Measurements from ENCODE around the gene CRYM.
"Not testable (repeated sequence)": the region's sequence is repeated elsewhere in the genome, so short reads cannot be mapped to it uniquely, and the experiment has no call there.

CRYM gene

DNA sequence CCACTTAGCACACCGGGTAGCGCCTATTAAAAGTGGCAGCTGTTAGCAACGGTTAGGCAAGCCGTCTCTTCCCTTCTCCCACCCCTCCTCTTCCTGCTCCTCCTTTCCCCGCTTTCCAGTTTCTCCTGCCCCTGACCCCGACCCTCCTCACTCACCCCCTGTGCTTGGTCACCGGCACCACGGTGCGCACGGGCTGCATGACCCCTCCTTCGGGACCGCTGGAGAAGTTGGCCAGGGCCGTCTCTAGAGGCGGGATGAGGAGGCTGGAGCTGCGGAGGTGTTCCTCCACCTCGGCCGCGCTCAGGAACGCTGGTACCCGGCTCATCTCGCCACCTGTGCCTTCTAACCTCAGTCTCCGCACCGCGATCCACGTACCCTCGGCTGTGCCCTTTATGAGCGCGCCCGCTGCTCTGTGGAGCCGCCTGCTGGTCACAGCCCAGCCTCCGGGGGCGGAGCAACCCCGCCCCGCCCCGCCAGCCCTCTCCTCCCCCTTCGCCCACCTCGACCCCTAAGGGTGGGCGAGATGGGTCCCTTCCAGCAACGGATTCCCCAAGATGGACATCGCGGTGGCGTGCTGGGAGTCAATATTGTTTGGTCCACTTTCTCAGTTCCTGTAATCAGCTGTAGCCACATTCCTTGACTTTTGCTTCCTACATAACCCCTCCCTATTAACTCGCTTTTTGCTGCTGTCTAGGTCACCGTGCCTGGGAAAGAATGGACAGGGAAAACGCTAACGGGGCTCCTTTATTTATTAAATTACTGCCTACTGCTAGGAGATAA, at the start of gene CRYM:
CRYM (minus strand) TSS at position 364 of the 780 bp plus-strand sequence; CDS start at position 325, 39 bp downstream.
- DNase-seq (ENCODE audit: low read depth): no peak
- TF ChIP-seq, protein P1, sequence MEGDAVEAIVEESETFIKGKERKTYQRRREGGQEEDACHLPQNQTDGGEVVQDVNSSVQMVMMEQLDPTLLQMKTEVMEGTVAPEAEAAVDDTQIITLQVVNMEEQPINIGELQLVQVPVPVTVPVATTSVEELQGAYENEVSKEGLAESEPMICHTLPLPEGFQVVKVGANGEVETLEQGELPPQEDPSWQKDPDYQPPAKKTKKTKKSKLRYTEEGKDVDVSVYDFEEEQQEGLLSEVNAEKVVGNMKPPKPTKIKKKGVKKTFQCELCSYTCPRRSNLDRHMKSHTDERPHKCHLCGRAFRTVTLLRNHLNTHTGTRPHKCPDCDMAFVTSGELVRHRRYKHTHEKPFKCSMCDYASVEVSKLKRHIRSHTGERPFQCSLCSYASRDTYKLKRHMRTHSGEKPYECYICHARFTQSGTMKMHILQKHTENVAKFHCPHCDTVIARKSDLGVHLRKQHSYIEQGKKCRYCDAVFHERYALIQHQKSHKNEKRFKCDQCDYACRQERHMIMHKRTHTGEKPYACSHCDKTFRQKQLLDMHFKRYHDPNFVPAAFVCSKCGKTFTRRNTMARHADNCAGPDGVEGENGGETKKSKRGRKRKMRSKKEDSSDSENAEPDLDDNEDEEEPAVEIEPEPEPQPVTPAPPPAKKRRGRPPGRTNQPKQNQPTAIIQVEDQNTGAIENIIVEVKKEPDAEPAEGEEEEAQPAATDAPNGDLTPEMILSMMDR (conservative IDR thresholded peaks at IDR 0.05; ENCODE audit: low read length): peak; percentile 58
- H3K4me3 ChIP-seq (ENCODE audit: low read length): peak within 1 kb of the TSS; percentile 40

DNA sequence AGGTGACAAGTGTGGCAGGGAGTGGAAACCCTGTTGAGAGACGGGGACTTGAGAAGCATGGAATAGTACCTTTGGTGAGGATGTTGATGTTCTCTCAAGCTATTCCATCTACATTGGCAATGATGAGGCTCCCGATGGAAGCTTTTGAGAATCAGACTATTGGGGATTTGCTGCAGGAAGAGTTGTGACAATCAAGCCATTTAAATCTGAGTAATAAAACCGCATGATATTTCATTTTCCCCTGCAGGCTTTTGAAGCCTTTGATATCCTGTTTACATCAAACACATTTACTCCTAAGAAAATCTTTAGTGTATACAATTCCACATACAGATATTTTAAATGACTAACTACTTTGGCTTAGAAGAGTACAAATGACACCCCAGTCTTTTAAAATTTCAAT, 49.0 kb upstream of the CRYM start:
- TF ChIP-seq, protein P1 (conservative IDR thresholded peaks at IDR 0.05; ENCODE audit: low read length): no peak
- DNase-seq (ENCODE audit: low read depth): no peak
- H3K4me3 ChIP-seq (ENCODE audit: low read length): no peak overlapping the region

DNA sequence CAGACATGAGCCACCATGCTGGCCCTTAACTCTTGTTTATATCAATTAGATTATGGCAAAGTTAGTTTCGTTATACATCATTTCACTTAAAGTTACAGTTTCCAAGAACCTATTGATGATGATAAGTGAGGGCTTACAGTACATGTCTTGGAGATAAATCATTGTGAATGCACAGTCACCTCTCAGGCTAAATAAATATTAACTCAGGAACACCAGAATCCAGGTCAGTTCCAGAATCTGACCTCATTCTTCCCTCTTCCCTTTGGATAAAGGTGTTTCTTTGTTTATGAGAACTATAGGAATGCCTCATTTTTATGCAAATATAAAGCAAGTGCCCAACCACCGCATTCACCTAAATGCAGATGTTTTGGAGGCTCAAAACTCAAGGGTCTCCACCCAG, 48.4 kb upstream of the CRYM start:
- TF ChIP-seq, protein P1 (conservative IDR thresholded peaks at IDR 0.05; ENCODE audit: low read length): no peak
- DNase-seq (ENCODE audit: low read depth): no peak
- H3K4me3 ChIP-seq (ENCODE audit: low read length): no peak overlapping the region

DNA sequence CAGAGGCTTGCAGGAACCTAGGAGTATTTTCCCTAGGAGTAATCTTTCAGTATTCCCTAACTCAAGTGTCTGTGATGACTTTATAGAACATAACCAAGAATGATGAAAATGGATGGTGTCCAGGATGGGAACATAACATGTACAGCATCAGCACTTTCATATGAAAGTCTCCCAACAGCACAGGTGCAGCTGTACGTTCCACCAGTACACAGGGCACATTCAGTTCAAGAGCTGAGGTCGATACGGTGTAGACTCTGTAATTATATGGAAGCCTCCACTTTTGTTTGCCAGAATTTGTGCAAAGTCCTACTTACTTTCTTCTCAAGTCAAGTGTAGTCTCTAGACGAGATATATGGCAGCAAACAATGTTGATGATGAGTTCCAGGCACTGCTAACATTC, 46.2 kb upstream of the CRYM start:
- TF ChIP-seq, protein P1 (conservative IDR thresholded peaks at IDR 0.05; ENCODE audit: low read length): no peak
- no peak for DNase-seq (ENCODE audit: low read depth)
- no peak overlapping the region for H3K4me3 ChIP-seq (ENCODE audit: low read length)

DNA sequence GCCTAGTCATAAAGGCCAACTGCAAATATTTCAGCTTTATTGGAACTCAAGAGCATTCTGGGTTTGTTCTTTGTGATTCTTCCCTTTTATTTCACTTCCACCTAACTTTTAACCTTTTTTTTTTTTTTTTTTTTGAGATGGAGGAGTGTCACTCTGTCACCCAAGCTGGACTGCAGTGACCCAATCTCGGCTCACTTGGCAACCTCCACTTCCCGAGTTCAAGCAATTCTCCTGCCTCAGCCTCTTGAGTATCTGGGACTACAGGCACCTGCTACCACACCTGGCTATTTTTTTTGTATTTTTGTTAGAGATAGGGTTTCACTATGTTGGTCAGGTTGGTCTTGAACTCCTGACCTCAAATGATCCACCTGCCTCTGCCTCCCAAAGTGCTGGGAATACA, 44.2 kb upstream of the CRYM start:
- not testable (repeated sequence) for H3K4me3 ChIP-seq (ENCODE audit: low read length); DNase-seq (ENCODE audit: low read depth)

DNA sequence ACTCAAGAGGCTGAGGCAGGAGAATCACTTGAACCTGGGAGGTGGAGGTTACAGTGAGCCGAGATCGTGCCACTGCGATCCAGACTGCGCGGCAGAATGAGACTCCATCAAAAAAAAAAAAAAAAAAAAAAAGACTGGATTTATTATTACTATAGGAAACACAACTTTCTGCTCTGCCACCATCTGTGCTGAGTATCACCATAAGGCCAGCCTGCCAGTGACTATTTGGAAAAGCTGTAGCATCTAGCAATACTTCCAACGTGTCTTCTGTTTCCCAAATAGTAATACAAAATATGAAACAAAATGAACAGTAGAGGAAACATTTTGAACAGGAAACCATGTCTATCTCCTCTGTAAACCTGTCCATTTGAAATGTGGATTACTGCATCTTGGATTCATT, 43.6 kb upstream of the CRYM start:
- TF ChIP-seq, protein P1 (conservative IDR thresholded peaks at IDR 0.05; ENCODE audit: low read length): no peak
- DNase-seq (ENCODE audit: low read depth): no peak
- no peak overlapping the region for H3K4me3 ChIP-seq (ENCODE audit: low read length)

DNA sequence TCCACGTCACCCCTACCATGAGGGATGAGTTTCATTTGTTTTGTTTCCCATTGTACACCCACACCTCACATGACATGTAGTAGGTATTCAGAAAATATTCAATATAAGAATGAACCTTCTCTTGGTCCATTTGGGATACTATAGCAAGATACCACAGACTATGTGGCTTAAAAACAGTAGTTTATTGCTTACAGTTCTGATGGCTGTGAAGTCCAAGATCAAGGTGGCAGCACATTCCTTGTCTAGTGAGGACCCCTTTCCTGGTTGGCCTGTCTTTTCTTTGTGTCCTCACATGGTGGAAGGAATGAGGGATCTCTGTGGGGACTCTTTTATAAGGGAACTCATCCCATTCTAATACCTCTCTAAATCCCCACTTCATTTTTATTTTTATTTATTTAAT, 36.2 kb upstream of the CRYM start:
- DNase-seq (ENCODE audit: low read depth): no peak
- no peak overlapping the region for H3K4me3 ChIP-seq (ENCODE audit: low read length)
- TF ChIP-seq, protein P1 (conservative IDR thresholded peaks at IDR 0.05; ENCODE audit: low read length): no peak

DNA sequence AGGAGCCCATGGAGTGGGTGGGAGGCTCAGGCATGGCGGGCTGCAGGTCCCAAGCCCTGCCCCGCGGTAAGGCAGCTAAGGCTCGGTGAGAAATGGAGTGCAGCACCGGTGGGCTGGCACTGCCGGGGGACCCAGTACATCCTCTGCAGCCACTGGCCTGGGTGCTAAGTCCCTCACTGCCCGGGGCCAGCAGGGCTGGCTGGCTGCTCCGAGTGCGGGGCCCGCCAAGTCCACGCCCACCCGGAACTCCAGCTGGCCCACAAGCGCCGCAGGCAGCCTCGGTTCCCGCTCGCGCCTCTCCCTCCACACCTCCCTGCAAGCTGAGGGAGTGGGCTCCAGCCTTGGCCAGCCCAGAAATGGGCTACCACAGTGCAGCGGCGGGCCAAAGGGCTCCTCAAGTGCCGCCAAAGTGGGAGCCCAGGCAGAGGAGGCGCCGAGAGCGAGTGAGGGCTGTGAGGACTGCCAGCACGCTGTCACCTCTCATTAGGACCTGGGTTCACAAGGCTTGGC, 34.8 kb upstream of the CRYM start:
- not testable (repeated sequence) for H3K4me3 ChIP-seq (ENCODE audit: low read length); DNase-seq (ENCODE audit: low read depth)

DNA sequence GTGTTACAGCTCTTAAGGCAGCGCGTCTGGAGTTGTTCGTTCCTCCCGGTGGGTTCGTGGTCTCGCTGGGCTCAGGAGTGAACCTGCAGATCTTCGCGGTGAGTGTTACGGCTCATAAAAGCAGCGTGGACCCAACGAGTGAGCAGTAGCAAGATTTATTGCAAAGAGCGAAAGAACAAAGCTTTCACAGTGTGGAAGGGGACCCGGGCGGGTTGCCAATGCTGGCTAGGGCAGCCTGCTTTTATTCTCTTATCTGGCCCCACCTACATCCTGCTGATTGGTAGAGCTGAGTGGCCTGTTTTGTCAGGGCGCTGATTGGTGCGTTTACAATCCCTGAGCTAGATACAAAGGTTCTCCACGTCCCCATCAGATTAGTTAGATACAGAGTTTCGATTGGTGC, 34.0 kb upstream of the CRYM start:
- DNase-seq (ENCODE audit: low read depth); H3K4me3 ChIP-seq (ENCODE audit: low read length): not testable (repeated sequence)

DNA sequence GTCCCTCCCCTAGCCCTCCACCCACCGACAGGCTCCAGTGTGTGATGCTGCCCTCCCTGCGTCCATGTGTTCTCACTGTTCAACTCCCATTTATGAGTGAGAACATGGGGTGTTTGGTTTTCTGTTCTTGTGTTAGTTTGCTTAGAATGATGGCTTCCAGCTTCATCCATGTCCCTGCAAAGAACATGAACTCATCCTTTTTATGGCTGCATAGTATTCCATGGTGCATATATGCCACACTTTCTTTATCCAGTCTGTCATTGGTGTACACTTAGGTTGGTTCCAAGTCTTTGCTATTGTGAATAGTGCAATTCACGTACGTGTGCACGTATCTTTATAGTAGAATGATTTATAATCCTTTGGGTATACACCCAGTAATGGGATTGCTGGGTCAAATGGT, 28.6 kb upstream of the CRYM start:
- H3K4me3 ChIP-seq (ENCODE audit: low read length); DNase-seq (ENCODE audit: low read depth): not testable (repeated sequence)

Data from AG10803 (cell line).